Measurements from ENCODE around the gene ARHGEF11.

DNA sequence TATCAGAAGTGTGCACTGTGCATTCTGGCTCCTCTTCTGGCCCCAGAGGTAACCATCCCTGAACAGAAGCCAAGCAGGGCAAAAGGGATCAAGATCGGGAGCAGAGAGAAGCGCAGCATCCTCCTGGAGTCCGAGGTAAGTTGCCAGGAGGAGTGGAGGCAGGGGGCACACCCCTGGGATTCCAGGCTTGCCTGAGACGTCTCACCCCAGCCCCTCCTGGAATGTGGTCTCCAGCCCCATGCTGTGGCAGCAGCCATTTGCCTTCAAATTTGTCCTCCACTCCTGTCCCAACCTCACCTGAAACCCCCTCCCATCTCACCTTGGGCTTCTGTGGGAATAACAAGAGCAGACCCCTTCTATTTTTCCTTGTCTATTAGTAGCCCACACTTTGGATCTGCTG lies 115.1 kb downstream of the ARHGEF11 start:
- TF ChIP-seq CTCF (IDR thresholded peaks at IDR 0.05; ENCODE audit: poor library complexity), result no peak
- TF ChIP-seq EZH2phosphoT487 (IDR thresholded peaks at IDR 0.05; ENCODE audit: low read depth, severe bottlenecking, unreplicated experiment), result no peak
- no peak for TF ChIP-seq EZH2 (IDR thresholded peaks at IDR 0.05; ENCODE audit: borderline replicate concordance)

All from hepatocyte (in vitro differentiated cells).